ENCODE measurements around the gene GRAMD1A.
"Not testable (repeated sequence)": the region's sequence is repeated elsewhere in the genome, so short reads cannot be mapped to it uniquely, and the experiment has no call there.

Gene GRAMD1A

GRCh38 chr19:35037716-35038622 lies 37.8 kb downstream of the GRAMD1A start:
- ATAC-seq (no peak), DNase-seq (no peak)

GRCh38 chr19:35038623-35039512 lies 38.7 kb downstream of the GRAMD1A start:
- ATAC-seq, result peak; percentile 22
- no peak for DNase-seq

- DNase-seq (no peak), ATAC-seq (no peak)
Observed at GRCh38 chr19:35039881-35040825, 40.0 kb downstream of the GRAMD1A start.

- DNase-seq, result peak; percentile 45
- ATAC-seq, result no peak
Observed at GRCh38 chr19:35040826-35041547, 40.9 kb downstream of the GRAMD1A start.

- ATAC-seq, result no peak
- no peak for DNase-seq
Observed at GRCh38 chr19:35041548-35042055, 41.5 kb downstream of the GRAMD1A start, which contains the start of gene HPN. TSS of gene HPN (plus strand) at chr19:35041721. CDS start at chr19:35042507, 786 bp downstream.

GRCh38 chr19:35042056-35042730 lies 42.1 kb downstream of the GRAMD1A start:
- ATAC-seq (no peak), DNase-seq (no peak)

- ATAC-seq (no peak), DNase-seq (no peak)
Observed at GRCh38 chr19:35042954-35043604, 43.0 kb downstream of the GRAMD1A start.

GRCh38 chr19:35043906-35044305 lies 43.8 kb downstream of the GRAMD1A start:
- no peak for DNase-seq
- ATAC-seq, result no peak

- DNase-seq, result peak; percentile 75
- no peak for ATAC-seq
Observed at GRCh38 chr19:35044317-35045117, 44.4 kb downstream of the GRAMD1A start.

- DNase-seq (peak; percentile 43), ATAC-seq (peak; percentile 87)
Observed at GRCh38 chr19:35045667-35046300, 45.7 kb downstream of the GRAMD1A start.

GRCh38 chr19:35046461-35046860 lies 46.3 kb downstream of the GRAMD1A start:
- DNase-seq, result no peak
- ATAC-seq, result no peak

- DNase-seq (no peak), ATAC-seq (no peak)
Observed at GRCh38 chr19:35048911-35049411, 48.8 kb downstream of the GRAMD1A start.

GRCh38 chr19:35049456-35049855 lies 49.3 kb downstream of the GRAMD1A start:
- ATAC-seq (no peak), DNase-seq (no peak)

GRCh38 chr19:35050662-35051061 lies 50.5 kb downstream of the GRAMD1A start:
- ATAC-seq, result not testable (repeated sequence)

GRCh38 chr19:35051268-35051667 lies 51.1 kb downstream of the GRAMD1A start:
- DNase-seq, ATAC-seq: not testable (repeated sequence)

More at GRCh38 chr19:35050662-35051061, 50.5 kb downstream of the GRAMD1A start:
- not testable (repeated sequence) for DNase-seq

- no peak for DNase-seq
- no peak for ATAC-seq
Observed at GRCh38 chr19:35051796-35052195, 51.7 kb downstream of the GRAMD1A start.

- ATAC-seq, result no peak
- no peak for DNase-seq
Observed at GRCh38 chr19:35052599-35053190, 52.6 kb downstream of the GRAMD1A start.
